Mesenchymal stem cell (in vitro differentiated cells and primary cell): Measurements from ENCODE around the gene PMEPA1.

Experiments
- DNase-seq: peaks from one replicate; pipeline ENCODE4 v3.0.0-alpha.2; 2013
- H2AFZ ChIP-seq: one replicate; pipeline ENCODE4 v1.6.1; 2013; ENCODE audit warnings: low read depth, mild to moderate bottlenecking, control low read depth, inconsistent platforms, low read length, moderate library complexity
- H2AK5ac ChIP-seq: 2 replicates; pipeline ENCODE4 v1.6.1; 2013; ENCODE audit warnings: low read length, moderate library complexity, mild to moderate bottlenecking, inconsistent platforms; ENCODE audit not compliant: severe bottlenecking
- H2BK120ac ChIP-seq: one replicate; pipeline ENCODE4 v1.6.1; 2013; ENCODE audit warnings: low read depth, mild to moderate bottlenecking, inconsistent platforms, low read length, moderate library complexity
- H2BK12ac ChIP-seq, 2 experiments: one replicate each; pipeline ENCODE4 v1.6.1; 2013; ENCODE audit warnings: inconsistent platforms in 2 of 2, low read length in 2 of 2, mild to moderate bottlenecking in 2 of 2, moderate library complexity in 2 of 2, control low read depth in 1 of 2
- H2BK15ac ChIP-seq: one replicate; pipeline ENCODE4 v1.6.1; 2013; ENCODE audit warnings: mild to moderate bottlenecking, low read depth, inconsistent platforms; ENCODE audit not compliant: poor library complexity, severe bottlenecking
- H2BK5ac ChIP-seq: 2 replicates; pipeline ENCODE4 v1.6.1; 2013; ENCODE audit warnings: low read depth, mild to moderate bottlenecking, low read length, control low read depth, inconsistent platforms; ENCODE audit not compliant: poor library complexity, severe bottlenecking
- H3K14ac ChIP-seq, 2 experiments: one replicate each; pipeline ENCODE4 v1.6.1; 2013; ENCODE audit warnings: inconsistent platforms in 2 of 2, low read length in 2 of 2, control low read depth in 1 of 2, mild to moderate bottlenecking in 1 of 2, moderate library complexity in 1 of 2
- H3K18ac ChIP-seq, 2 experiments: one replicate each; pipeline ENCODE4 v1.6.1; 2013; ENCODE audit warnings: inconsistent platforms in 2 of 2, low read length in 2 of 2, control low read depth in 1 of 2, low read depth in 1 of 2, mild to moderate bottlenecking in 1 of 2
- H3K23ac ChIP-seq, 2 experiments: one replicate each; pipeline ENCODE4 v1.6.1; 2013; ENCODE audit warnings: inconsistent platforms in 2 of 2, low read length in 2 of 2, mild to moderate bottlenecking in 2 of 2, moderate library complexity in 2 of 2, control low read depth in 1 of 2
- H3K27ac ChIP-seq: 2 replicates; pipeline ENCODE4 v1.5.1; 2013; ENCODE audit warnings: mild to moderate bottlenecking, moderate library complexity, low read length, control low read depth, inconsistent platforms; ENCODE audit not compliant: poor library complexity, severe bottlenecking
- H3K27me3 ChIP-seq, 2 experiments: 2 replicates each; pipeline versions ENCODE4 v1.6.1 to v1.7.0; 2013; ENCODE audit warnings: low read length in 2 of 2, mild to moderate bottlenecking in 2 of 2, moderate library complexity in 2 of 2, control low read depth in 1 of 2, inconsistent platforms in 1 of 2; ENCODE audit not compliant: control insufficient read depth in 1 of 2, insufficient read depth in 1 of 2
- H3K36me3 ChIP-seq, 2 experiments: 2 replicates each; pipeline versions ENCODE4 v1.6.1 to v1.7.0; 2013; ENCODE audit warnings: low read length in 2 of 2, control low read depth in 1 of 2, inconsistent platforms in 1 of 2, low read depth in 1 of 2, mild to moderate bottlenecking in 1 of 2; ENCODE audit not compliant: insufficient read depth in 2 of 2, control insufficient read depth in 1 of 2
- H3K4ac ChIP-seq, 2 experiments: one replicate each; pipeline ENCODE4 v1.6.1; 2013; ENCODE audit warnings: inconsistent platforms in 2 of 2, low read length in 2 of 2, mild to moderate bottlenecking in 2 of 2, moderate library complexity in 2 of 2, control low read depth in 1 of 2, low read depth in 1 of 2
- H3K4me1 ChIP-seq: 2 replicates; pipeline ENCODE4 v1.6.1; 2013; ENCODE audit warnings: low read depth, low read length, control low read depth; ENCODE audit not compliant: control insufficient read depth, insufficient read depth
- H3K4me2 ChIP-seq: 2 replicates; pipeline ENCODE4 v1.6.1; 2013; ENCODE audit warnings: low read length, mild to moderate bottlenecking, inconsistent platforms; ENCODE audit not compliant: poor library complexity, severe bottlenecking
- H3K4me3 ChIP-seq, 2 experiments: 2 replicates each; pipeline versions ENCODE4 v1.5.1 to v1.7.0; 2013; ENCODE audit warnings: low read length in 2 of 2, mild to moderate bottlenecking in 2 of 2, control low read depth in 1 of 2, low read depth in 1 of 2; ENCODE audit not compliant: insufficient read depth in 1 of 2
- H3K79me1 ChIP-seq: replicated peaks from 2 replicates; pipeline ENCODE4 v1.6.1; 2013; ENCODE audit warnings: mild to moderate bottlenecking, control low read depth, low read length, inconsistent platforms; ENCODE audit not compliant: poor library complexity, severe bottlenecking
- H3K9ac ChIP-seq: 2 replicates; pipeline ENCODE4 v1.7.0; 2013; ENCODE audit warnings: mild to moderate bottlenecking, low read length, moderate library complexity
- H3K9me3 ChIP-seq: 2 replicates; pipeline ENCODE4 v1.7.0; 2013; ENCODE audit warnings: mild to moderate bottlenecking, low read length; ENCODE audit not compliant: control insufficient read depth
- H4K8ac ChIP-seq: one replicate; pipeline ENCODE4 v1.6.1; 2013; ENCODE audit warnings: inconsistent platforms, mild to moderate bottlenecking, low read length, moderate library complexity
- H4K91ac ChIP-seq: one replicate; pipeline ENCODE4 v1.6.1; 2013; ENCODE audit warnings: mild to moderate bottlenecking, low read length, inconsistent platforms
- WGBS: methylation state at CpG from one replicate; pipeline ENCODE4 v1.1.7; 2013; ENCODE audit warnings: mixed read lengths; 5-methylcytosine and 5-hydroxymethylcytosine counted together

Gene PMEPA1

DNA sequence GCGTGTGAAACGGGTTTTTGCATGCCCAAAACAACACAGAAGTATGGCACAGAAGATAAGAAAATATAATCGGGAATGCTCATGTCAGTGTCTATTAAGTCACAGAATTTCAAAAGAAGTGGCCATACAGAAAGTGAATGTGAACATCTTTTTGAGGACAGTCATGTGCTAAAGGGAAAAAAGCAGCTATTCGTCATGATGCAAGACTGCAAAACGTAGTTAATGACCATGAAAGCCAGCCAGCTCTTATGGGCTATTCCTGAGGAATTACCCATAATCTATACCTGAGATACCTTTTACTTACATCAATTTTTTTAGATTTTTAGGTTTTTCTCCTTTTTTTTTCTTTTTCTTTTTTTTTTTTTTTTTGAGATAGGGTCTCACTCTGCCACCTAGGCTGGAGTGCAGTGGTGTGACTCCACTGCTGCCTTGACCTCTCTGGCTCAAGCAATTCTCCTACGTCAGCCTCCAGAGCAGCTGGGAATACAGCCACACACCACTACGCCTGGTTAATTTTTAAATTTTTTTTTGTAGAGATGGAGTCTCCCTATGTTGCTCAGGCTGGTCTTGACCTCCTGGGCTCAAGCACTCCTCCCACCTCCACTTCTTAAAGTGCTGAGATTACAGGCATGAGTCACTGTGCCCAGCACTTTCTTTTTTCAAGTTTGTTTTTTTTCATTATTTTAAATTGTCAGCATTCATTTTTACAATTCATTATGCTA is 71.5 kb downstream of the PMEPA1 start:
- no peaks in the 10 kb centered on the region for H3K36me3 ChIP-seq
- 67% methylated on average over 5 of the region's 7 CpGs for WGBS
- no peak overlapping the region for H3K9ac ChIP-seq
- H2BK5ac ChIP-seq: no peak overlapping the region
- no peak overlapping the region for H3K14ac ChIP-seq
- peaks cover 20 to 42% of the 10 kb centered on the region in 2 experiments for H3K27me3 ChIP-seq
- H3K79me1 ChIP-seq: no peaks in the 10 kb centered on the region
- no peak for DNase-seq
- no peak overlapping the region for H2AFZ ChIP-seq
- H3K4me2 ChIP-seq: no peak overlapping the region
- no peak overlapping the region for H2BK12ac ChIP-seq
- H2BK15ac ChIP-seq: no peak overlapping the region
- no peaks in the 10 kb centered on the region for H3K4me1 ChIP-seq
- H3K4ac ChIP-seq: no peak overlapping the region
- no peak overlapping the region for H4K8ac ChIP-seq
- no peak overlapping the region for H3K27ac ChIP-seq
- H3K23ac ChIP-seq: no peak overlapping the region
- H2BK120ac ChIP-seq: no peak overlapping the region
- no peak overlapping the region for H3K18ac ChIP-seq
- peaks cover 12% of the 10 kb centered on the region for H3K9me3 ChIP-seq
- no peak overlapping the region for H4K91ac ChIP-seq
- no peak overlapping the region for H3K4me3 ChIP-seq
- no peak overlapping the region for H2AK5ac ChIP-seq

DNA sequence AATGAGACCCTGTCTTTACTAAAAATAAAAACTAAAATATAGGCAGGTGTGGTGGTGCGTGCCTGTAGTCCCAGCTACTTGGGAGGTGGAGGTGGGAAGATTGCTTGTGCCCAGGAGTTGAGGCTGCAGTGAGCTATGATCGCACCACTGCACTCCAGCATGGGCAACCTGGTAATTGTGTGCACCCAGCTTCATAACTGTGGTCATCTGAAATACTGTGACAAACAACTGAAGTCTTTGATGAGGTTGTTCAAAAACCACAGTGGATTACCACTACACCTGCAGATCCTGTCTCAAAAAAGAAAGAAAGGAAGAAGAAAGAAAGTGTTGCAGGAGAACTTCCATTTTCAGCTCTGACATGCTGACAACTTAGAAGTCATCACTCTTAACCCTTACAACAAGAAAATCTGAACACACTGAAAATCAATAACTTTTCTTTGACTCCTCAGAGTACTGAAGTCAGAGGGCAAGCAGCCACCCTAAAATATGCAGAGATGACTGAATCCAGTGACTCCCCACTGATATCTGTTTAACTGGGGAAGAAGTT is 75.8 kb downstream of the PMEPA1 start:
- Histone ChIP-seq H3K27me3 (peaks cover 28 to 64% of the 10 kb centered on the region in 2 experiments), H2AFZ (no peak overlapping the region), H3K14ac (no peak overlapping the region), H4K8ac (no peak overlapping the region), H3K27ac (no peak overlapping the region), H3K4me2 (no peak overlapping the region), H2AK5ac (no peak overlapping the region), H3K36me3 (no peaks in the 10 kb centered on the region), H3K4me1 (no peaks in the 10 kb centered on the region), H3K9me3 (peaks cover 8% of the 10 kb centered on the region), H3K18ac (no peak overlapping the region), H2BK120ac (no peak overlapping the region), H2BK15ac (no peak overlapping the region), H3K79me1 (no peaks in the 10 kb centered on the region), H3K23ac (no peak overlapping the region), H3K9ac (no peak overlapping the region), H2BK5ac (no peak overlapping the region), H2BK12ac (no peak overlapping the region), H3K4ac (no peak overlapping the region), H4K91ac (no peak overlapping the region), H3K4me3 (no peak overlapping the region)
- DNase-seq: no peak
- 68% methylated on average over 1 of the region's 2 CpGs for WGBS

DNA sequence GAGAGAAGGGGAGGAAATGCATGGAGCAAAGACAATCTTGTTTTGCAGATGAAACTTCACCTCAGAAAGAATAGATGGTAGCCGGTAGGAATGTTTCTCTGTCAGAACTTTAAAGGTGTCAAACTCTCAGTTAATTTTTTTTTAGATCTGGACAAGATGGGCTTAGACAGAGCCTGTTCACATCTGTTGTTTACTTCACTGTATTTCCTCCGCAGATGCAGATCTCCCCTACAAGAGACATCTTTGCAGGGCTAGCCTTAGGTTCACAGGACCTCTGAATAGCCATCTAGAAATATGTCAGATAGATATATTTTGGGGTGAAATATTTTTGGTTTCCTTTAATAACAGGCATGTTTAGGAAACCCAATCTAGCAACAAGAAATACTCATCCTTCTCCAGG is 77.5 kb downstream of the PMEPA1 start:
- WGBS: 100% methylated on average over 1 of the region's 2 CpGs

DNA sequence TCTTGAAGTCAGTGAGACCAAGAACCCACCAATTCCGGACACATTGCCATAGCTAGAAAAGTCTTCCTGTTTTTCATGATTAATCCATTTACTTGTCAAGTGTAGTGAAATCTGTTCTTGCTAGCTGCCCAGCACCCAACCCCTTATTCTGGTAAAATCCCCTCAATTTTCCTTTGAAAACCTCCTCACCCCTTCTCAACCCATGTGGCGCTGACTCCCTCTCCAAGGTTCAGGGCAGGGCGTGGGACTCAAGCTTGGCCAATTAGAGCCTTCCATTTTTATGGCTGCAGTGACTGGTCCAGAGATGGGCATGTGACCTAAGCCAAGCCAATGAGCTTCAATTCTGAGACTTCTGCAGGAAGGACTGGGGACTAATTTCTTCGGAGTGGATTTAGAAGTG is 79.8 kb downstream of the PMEPA1 start:
- no peak overlapping the region for H2BK15ac ChIP-seq
- no peaks in the 10 kb centered on the region for H3K36me3 ChIP-seq
- 61% methylated on average over 4 of the region's 4 CpGs for WGBS
- H3K4me1 ChIP-seq: no peaks in the 10 kb centered on the region
- H2BK120ac ChIP-seq: no peak overlapping the region
- peaks cover 28 to 46% of the 10 kb centered on the region in 2 experiments for H3K27me3 ChIP-seq
- no peak overlapping the region for H3K27ac ChIP-seq
- H2AK5ac ChIP-seq: no peak overlapping the region
- H2AFZ ChIP-seq: no peak overlapping the region
- H4K8ac ChIP-seq: no peak overlapping the region
- no peak overlapping the region for H3K4me3 ChIP-seq
- no peaks in the 10 kb centered on the region for H3K79me1 ChIP-seq
- no peak overlapping the region for H4K91ac ChIP-seq
- H2BK12ac ChIP-seq: no peak overlapping the region
- no peak overlapping the region for H3K4me2 ChIP-seq
- no peak overlapping the region for H3K9ac ChIP-seq
- no peak overlapping the region for H2BK5ac ChIP-seq
- H3K14ac ChIP-seq: no peak overlapping the region
- no peak overlapping the region for H3K18ac ChIP-seq
- H3K9me3 ChIP-seq: peaks cover 5% of the 10 kb centered on the region
- no peak for DNase-seq
- H3K4ac ChIP-seq: no peak overlapping the region
- H3K23ac ChIP-seq: no peak overlapping the region

More for the DNA sequence above, 77.5 kb downstream of the PMEPA1 start:
- Histone ChIP-seq H3K27me3 (peaks cover 28 to 61% of the 10 kb centered on the region in 2 experiments), H3K27ac (no peak overlapping the region), H2BK120ac (no peak overlapping the region), H3K18ac (no peak overlapping the region), H3K79me1 (no peaks in the 10 kb centered on the region), H2BK5ac (no peak overlapping the region), H2AK5ac (no peak overlapping the region), H3K36me3 (no peaks in the 10 kb centered on the region), H3K9ac (no peak overlapping the region), H2BK15ac (no peak overlapping the region), H4K8ac (no peak overlapping the region), H3K14ac (no peak overlapping the region), H3K4me2 (no peak overlapping the region), H3K4me1 (no peaks in the 10 kb centered on the region), H3K23ac (no peak overlapping the region), H3K4ac (no peak overlapping the region), H4K91ac (no peak overlapping the region), H2BK12ac (no peak overlapping the region), H3K9me3 (peaks cover 8% of the 10 kb centered on the region), H3K4me3 (no peak overlapping the region), H2AFZ (no peak overlapping the region)
- DNase-seq: no peak
